Mesothelial cell of epicardium (in vitro differentiated cells): ENCODE measurements around the gene ADGB. TPM values are rescaled to one million over a fixed set of nuclear protein-coding genes. Genes with fewer than 3 reads are reported as not detected.

Experiments
- DNase-seq, 2 experiments: peaks; one replicate each; pipeline ENCODE4 v3.0.0; 2021; ENCODE audit warnings: low spot score in 2 of 2; ENCODE audit not compliant: unreplicated experiment in 2 of 2
- H3K27ac Mint-ChIP-seq: 2 replicates; pipeline ENCODE4 v1.8.0; 2021; ENCODE audit warnings: mixed read lengths
- H3K27me3 Mint-ChIP-seq: 2 replicates; pipeline ENCODE4 v1.8.0; 2021; ENCODE audit warnings: low read depth, mixed read lengths
- H3K36me3 Mint-ChIP-seq: 2 replicates; pipeline ENCODE4 v1.8.0; 2021; ENCODE audit warnings: mixed read lengths
- H3K4me1 Mint-ChIP-seq: 2 replicates; pipeline ENCODE4 v1.8.0; 2021; ENCODE audit warnings: mixed read lengths
- H3K4me3 Mint-ChIP-seq: 2 replicates; pipeline ENCODE4 v1.8.0; 2021; ENCODE audit warnings: mild to moderate bottlenecking, moderate library complexity, mixed read lengths
- H3K9me3 Mint-ChIP-seq: 2 replicates; pipeline ENCODE4 v1.8.0; 2021; ENCODE audit warnings: mixed read lengths
- total RNA-seq: library from RNA; stranded (reverse); gene quantifications from 3 replicates; pipeline ENCODE4 v1.2.1, GENCODE V29; 2021
- TF ChIP-seq, protein P1 (sequence below): fragments of 200-600 bp; sonication (generic); IDR thresholded peaks from one replicate; pipeline ENCODE4 v1.5.0; 2021; ENCODE audit warnings: antibody characterized with exemption; ENCODE audit not compliant: unreplicated experiment

The ADGB gene
- total RNA-seq, 1 donor from 2014 or later = not detected

DNA sequence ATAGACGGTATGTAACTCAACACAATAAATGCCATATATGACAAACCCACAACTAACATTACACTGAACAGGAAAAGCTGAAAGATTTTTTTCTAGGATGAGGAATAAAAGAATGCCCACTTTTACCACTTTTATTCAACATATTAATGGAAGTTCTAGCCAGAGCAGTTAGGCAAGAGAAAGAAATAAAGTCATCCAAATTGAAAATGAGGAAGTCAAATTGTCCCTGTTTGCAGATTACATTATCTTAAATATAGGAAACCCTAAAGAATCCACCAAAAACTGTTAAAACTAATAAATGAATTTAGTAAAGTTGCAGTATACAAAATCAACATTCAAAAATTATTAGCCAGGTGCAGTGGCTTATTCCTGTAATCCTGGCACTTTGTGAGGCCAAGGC is 24.6 kb upstream of the ADGB start:
- no peaks in the 10 kb centered on the region for H3K27me3 Mint-ChIP-seq
- TF ChIP-seq, protein P1, sequence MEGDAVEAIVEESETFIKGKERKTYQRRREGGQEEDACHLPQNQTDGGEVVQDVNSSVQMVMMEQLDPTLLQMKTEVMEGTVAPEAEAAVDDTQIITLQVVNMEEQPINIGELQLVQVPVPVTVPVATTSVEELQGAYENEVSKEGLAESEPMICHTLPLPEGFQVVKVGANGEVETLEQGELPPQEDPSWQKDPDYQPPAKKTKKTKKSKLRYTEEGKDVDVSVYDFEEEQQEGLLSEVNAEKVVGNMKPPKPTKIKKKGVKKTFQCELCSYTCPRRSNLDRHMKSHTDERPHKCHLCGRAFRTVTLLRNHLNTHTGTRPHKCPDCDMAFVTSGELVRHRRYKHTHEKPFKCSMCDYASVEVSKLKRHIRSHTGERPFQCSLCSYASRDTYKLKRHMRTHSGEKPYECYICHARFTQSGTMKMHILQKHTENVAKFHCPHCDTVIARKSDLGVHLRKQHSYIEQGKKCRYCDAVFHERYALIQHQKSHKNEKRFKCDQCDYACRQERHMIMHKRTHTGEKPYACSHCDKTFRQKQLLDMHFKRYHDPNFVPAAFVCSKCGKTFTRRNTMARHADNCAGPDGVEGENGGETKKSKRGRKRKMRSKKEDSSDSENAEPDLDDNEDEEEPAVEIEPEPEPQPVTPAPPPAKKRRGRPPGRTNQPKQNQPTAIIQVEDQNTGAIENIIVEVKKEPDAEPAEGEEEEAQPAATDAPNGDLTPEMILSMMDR = no peak
- DNase-seq = no peak
- peaks cover 46% of the 10 kb centered on the region for H3K9me3 Mint-ChIP-seq
- no peak overlapping the region for H3K27ac Mint-ChIP-seq
- no peak overlapping the region for H3K4me3 Mint-ChIP-seq
- H3K36me3 Mint-ChIP-seq = no peaks in the 10 kb centered on the region
- H3K4me1 Mint-ChIP-seq = no peaks in the 10 kb centered on the region

GRCh38 chr6:146578054-146578453 is 20.7 kb upstream of the ADGB start:
- peaks cover 2% of the 10 kb centered on the region for H3K4me1 Mint-ChIP-seq
- peaks cover 2% of the 10 kb centered on the region for H3K27me3 Mint-ChIP-seq
- no peak overlapping the region for H3K4me3 Mint-ChIP-seq
- no peak for DNase-seq
- H3K27ac Mint-ChIP-seq = no peak overlapping the region
- peaks cover 20% of the 10 kb centered on the region for H3K9me3 Mint-ChIP-seq
- TF ChIP-seq, protein P1 = no peak
- H3K36me3 Mint-ChIP-seq = no peaks in the 10 kb centered on the region

DNA sequence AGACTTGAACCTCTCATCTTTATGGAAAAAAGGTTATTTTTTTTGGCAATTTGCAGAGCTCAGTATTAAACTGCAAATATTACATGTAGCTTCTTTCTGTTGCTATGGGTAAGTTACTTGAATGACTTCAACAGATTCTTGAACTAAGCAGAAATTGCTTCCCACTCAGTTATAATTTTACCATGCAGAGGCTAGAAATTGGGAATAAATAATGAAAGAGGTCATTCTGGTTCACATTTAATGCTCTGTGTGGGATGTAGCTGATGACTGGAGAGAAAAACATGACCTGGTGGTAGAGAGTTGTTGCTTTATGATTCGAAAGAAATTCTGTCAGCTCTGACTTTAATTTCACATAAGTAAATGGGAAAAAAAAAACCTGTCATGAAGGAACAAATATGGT is 16.8 kb upstream of the ADGB start:
- no peak overlapping the region for H3K4me3 Mint-ChIP-seq
- H3K27me3 Mint-ChIP-seq = peaks cover 2% of the 10 kb centered on the region
- H3K27ac Mint-ChIP-seq = no peak overlapping the region
- no peak for DNase-seq
- peaks cover 2% of the 10 kb centered on the region for H3K4me1 Mint-ChIP-seq
- no peaks in the 10 kb centered on the region for H3K9me3 Mint-ChIP-seq
- no peaks in the 10 kb centered on the region for H3K36me3 Mint-ChIP-seq
- TF ChIP-seq, protein P1 = no peak

DNA sequence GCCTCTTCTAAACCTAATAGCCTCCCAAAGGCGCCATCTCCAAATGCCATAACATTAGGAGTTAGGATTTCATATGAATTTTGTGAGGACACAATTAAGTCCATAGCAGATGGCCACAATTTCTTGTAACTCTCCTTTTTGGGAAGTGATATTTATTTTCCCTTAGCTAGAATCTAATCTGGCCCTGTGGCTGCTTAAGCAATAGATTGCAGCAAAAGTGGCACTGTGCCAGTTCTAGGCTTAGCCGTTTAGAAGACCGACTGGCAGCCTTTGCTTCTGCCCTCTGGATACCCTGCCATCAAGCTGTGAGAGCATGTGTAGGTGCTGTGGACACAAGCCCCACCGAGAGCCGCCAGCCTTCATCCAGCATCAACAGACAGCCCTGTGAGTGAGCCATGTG is 15.9 kb upstream of the ADGB start:
- no peaks in the 10 kb centered on the region for H3K9me3 Mint-ChIP-seq
- peaks cover 2% of the 10 kb centered on the region for H3K27me3 Mint-ChIP-seq
- TF ChIP-seq, protein P1 = no peak
- no peak overlapping the region for H3K4me3 Mint-ChIP-seq
- H3K27ac Mint-ChIP-seq = no peak overlapping the region
- H3K36me3 Mint-ChIP-seq = no peaks in the 10 kb centered on the region
- no peak for DNase-seq
- peaks cover 2% of the 10 kb centered on the region for H3K4me1 Mint-ChIP-seq

DNA sequence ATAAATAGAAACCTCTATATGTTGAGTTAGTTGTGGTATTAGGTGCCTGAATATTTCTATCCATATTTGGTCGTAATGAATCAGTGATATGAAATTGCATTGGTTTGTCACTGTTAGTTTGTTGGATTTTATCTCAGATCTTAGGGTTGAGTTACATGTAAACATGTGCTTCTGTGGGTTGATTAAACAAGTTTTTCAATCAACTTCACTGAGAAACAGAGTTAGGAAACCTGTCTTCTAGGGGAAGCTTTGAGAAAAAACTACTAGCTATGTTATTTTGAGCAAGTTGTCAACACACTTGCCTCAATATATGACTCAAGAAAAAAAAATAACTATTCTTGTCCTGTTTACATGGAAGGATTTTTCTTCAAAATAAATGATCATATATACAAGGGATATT is 14.8 kb upstream of the ADGB start:
- Mint-ChIP-seq H3K36me3 (no peaks in the 10 kb centered on the region), H3K27me3 (peaks cover 2% of the 10 kb centered on the region), H3K4me3 (no peak overlapping the region), H3K9me3 (no peaks in the 10 kb centered on the region), H3K4me1 (peaks cover 2% of the 10 kb centered on the region), H3K27ac (no peak overlapping the region)
- TF ChIP-seq, protein P1 = no peak
- no peak for DNase-seq

DNA sequence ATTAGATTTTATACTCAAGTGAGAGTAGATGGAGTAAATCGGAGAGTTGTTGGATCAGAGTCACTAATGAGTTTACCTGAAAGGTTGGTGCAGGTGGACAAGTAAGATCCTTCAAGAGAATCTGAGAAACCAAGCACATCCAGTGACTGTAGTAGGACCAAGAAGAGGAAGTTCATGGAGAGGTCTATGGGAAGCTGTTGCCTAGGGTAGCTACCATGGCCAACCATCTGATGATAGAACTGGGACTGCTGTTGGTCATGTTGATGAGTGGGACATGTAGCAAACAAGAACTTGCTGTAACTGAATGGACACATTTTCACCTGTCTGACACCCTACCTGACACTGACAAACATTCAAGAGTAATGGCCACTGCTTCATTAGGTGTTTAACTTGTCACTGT is 11.3 kb upstream of the ADGB start:
- Mint-ChIP-seq H3K27ac (no peak overlapping the region), H3K36me3 (no peaks in the 10 kb centered on the region), H3K27me3 (peaks cover 2% of the 10 kb centered on the region), H3K9me3 (no peaks in the 10 kb centered on the region), H3K4me3 (no peak overlapping the region), H3K4me1 (no peaks in the 10 kb centered on the region)
- TF ChIP-seq, protein P1 = no peak
- no peak for DNase-seq
